OCI-LY7 (cell line): ENCODE measurements around the gene TMEM63A. TPM values are rescaled to one million over a fixed set of nuclear protein-coding genes. Genes with fewer than 3 reads are reported as not detected.

Experiments used
- BruUV-seq: library from RNA; stranded (reverse); fragments of 400-500 nt; replicated peaks from 2 replicates; lab custom pipeline; 2021; lab: Mats Ljungman, UMichigan
- CTCF ChIA-PET: fragments of 300-600 bp; sonication (Branson Sonifier 250); formaldehyde crosslinking; loops from one replicate; lab custom pipeline; 2022; ENCODE audit warnings: antibody characterized with exemption; ENCODE audit not compliant: unreplicated experiment; lab: Charles Lee
- POLR2A ChIA-PET: fragments of 300-600 bp; sonication (Branson Sonifier 250); formaldehyde crosslinking; loops from one replicate; lab custom pipeline; 2022; ENCODE audit warnings: antibody characterized with exemption; lab: Charles Lee
- DNase-seq: peaks from one replicate; pipeline ENCODE4 v3.0.0-alpha.2; 2015; ENCODE audit warnings: low spot score
- H2AFZ ChIP-seq: fragments of 200-600 bp; sonication (generic), shearing (Covaris generic); 2 replicates; pipeline ENCODE4 v1.6.1; 2014; ENCODE audit warnings: mild to moderate bottlenecking, antibody characterized with exemption, low read length, moderate library complexity
- H3K27ac ChIP-seq: fragments of 200-600 bp; sonication (generic); 2 replicates; pipeline ENCODE4 v1.5.1; 2014; ENCODE audit warnings: mixed run types, low read depth, mild to moderate bottlenecking, moderate library complexity, low read length, inconsistent platforms; ENCODE audit not compliant: poor library complexity, severe bottlenecking
- H3K36me3 ChIP-seq: fragments of 200-600 bp; sonication (generic); 2 replicates; pipeline ENCODE4 v1.6.1; 2014; ENCODE audit warnings: mild to moderate bottlenecking, antibody characterized with exemption, low read length, moderate library complexity, mixed read lengths; ENCODE audit not compliant: insufficient read depth
- H3K4me1 ChIP-seq: fragments of 200-600 bp; sonication (generic); 2 replicates; pipeline ENCODE4 v1.5.1; 2014; ENCODE audit warnings: mild to moderate bottlenecking, low read length; ENCODE audit not compliant: insufficient read depth, poor library complexity, severe bottlenecking
- H3K4me2 ChIP-seq: fragments of 200-600 bp; sonication (generic); 2 replicates; pipeline ENCODE4 v1.6.1; 2014; ENCODE audit warnings: mild to moderate bottlenecking, low read length
- H3K4me3 ChIP-seq: fragments of 200-600 bp; sonication (generic); 2 replicates; pipeline ENCODE4 v1.5.1; 2014; ENCODE audit warnings: mild to moderate bottlenecking, low read depth, low read length; ENCODE audit not compliant: poor library complexity, severe bottlenecking
- H3K79me2 ChIP-seq: fragments of 200-600 bp; sonication (generic); 2 replicates; pipeline ENCODE4 v1.6.1; 2016; ENCODE audit warnings: low read depth, mild to moderate bottlenecking, low read length, moderate library complexity, mixed read lengths; ENCODE audit not compliant: insufficient read depth
- H3K9me2 ChIP-seq: fragments of 200-600 bp; sonication (generic); 2 replicates; pipeline ENCODE4 v1.6.1; 2016; ENCODE audit warnings: mild to moderate bottlenecking, low read length, mixed read lengths; ENCODE audit not compliant: insufficient read depth
- H3K9me3 ChIP-seq: fragments of 200-600 bp; sonication (generic); 2 replicates; pipeline ENCODE4 v1.6.1; 2014; ENCODE audit warnings: mild to moderate bottlenecking, mixed run types, low read length, mixed read lengths
- H4K20me1 ChIP-seq: fragments of 200-600 bp; sonication (generic); 2 replicates; pipeline ENCODE4 v1.6.1; 2014; ENCODE audit warnings: mild to moderate bottlenecking, antibody characterized with exemption, low read length, moderate library complexity, mixed read lengths; ENCODE audit not compliant: insufficient read depth
- CTCF ChIP-seq: fragments of 200-600 bp; sonication (generic); conservative IDR thresholded peaks from 2 replicates; pipeline ENCODE4 v1.5.1; 2014; ENCODE audit warnings: mild to moderate bottlenecking, antibody characterized with exemption, low read length, moderate library complexity, mixed read lengths
- EZH2phosphoT487 ChIP-seq: fragments of 200-600 bp; sonication (generic); IDR thresholded peaks from 2 replicates; pipeline ENCODE4 v1.6.1; 2018; ENCODE audit warnings: low read depth, borderline replicate concordance, mild to moderate bottlenecking, mixed run types, antibody characterized with exemption, low read length, moderate library complexity, mixed read lengths
- intact Hi-C: fragments of 100-400 bp; cut with micrococcal nuclease; formaldehyde crosslinking; loops from one replicate; pipeline ENCODE4 v1.10.0; 2022; ENCODE audit not compliant: unreplicated experiment
- total RNA-seq, 2 experiments: library from RNA; depleted of rRNA in 1 of 2; stranded (reverse); fragments of >200 nt in 1 of 2; shearing (Covaris generic) in 1 of 2; gene quantifications; 2 replicates each; pipeline ENCODE4 v1.2.3, GENCODE V29; 2014 to 2022

The TMEM63A gene
- total RNA-seq, 2 experiments from 2014 or later, result 21.0 to 46.5 TPM

GRCh38 chr1:225828706-225829345 lies 53.4 kb downstream of the TMEM63A start:
- Histone ChIP-seq H3K4me1 (no peaks in the 10 kb centered on the region), H3K4me2 (no peak overlapping the region), H3K9me3 (no peaks in the 10 kb centered on the region), H3K36me3 (no peaks in the 10 kb centered on the region), H3K27ac (no peak overlapping the region), H2AFZ (no peak overlapping the region), H3K4me3 (no peak overlapping the region), H4K20me1 (no peaks in the 10 kb centered on the region), H3K79me2 (no peaks in the 10 kb centered on the region), H3K9me2 (no peaks in the 10 kb centered on the region)
- DNase-seq, result no peak
- intact Hi-C loops, result no loop called here
- ChIA-PET POLR2A (no interaction called here), CTCF (no interaction called here)
- BruUV-seq, result no TSS peak
- no peak for TF ChIP-seq EZH2phosphoT487
- no peak for TF ChIP-seq CTCF

GRCh38 chr1:225827076-225827475 lies 55.1 kb downstream of the TMEM63A start:
- no peak overlapping the region for H3K4me2 ChIP-seq
- no peaks in the 10 kb centered on the region for H3K36me3 ChIP-seq
- H2AFZ ChIP-seq, result no peak overlapping the region
- CTCF ChIA-PET, result no interaction called here
- TF ChIP-seq EZH2phosphoT487, result no peak
- TF ChIP-seq CTCF, result no peak
- intact Hi-C loops, result no loop called here
- POLR2A ChIA-PET, result no interaction called here
- H4K20me1 ChIP-seq, result no peaks in the 10 kb centered on the region
- no peaks in the 10 kb centered on the region for H3K9me3 ChIP-seq
- H3K4me3 ChIP-seq, result no peak overlapping the region
- BruUV-seq, result no TSS peak
- H3K4me1 ChIP-seq, result no peaks in the 10 kb centered on the region
- no peak for DNase-seq
- no peak overlapping the region for H3K27ac ChIP-seq
- H3K79me2 ChIP-seq, result no peaks in the 10 kb centered on the region
- H3K9me2 ChIP-seq, result no peaks in the 10 kb centered on the region

- Histone ChIP-seq H3K4me2 (no peak overlapping the region), H3K4me1 (no peaks in the 10 kb centered on the region), H3K27ac (no peak overlapping the region), H3K79me2 (no peaks in the 10 kb centered on the region), H3K9me3 (no peaks in the 10 kb centered on the region), H3K4me3 (no peak overlapping the region), H4K20me1 (no peaks in the 10 kb centered on the region), H3K9me2 (no peaks in the 10 kb centered on the region), H3K36me3 (no peaks in the 10 kb centered on the region), H2AFZ (no peak overlapping the region)
- POLR2A ChIA-PET, result interaction anchor here (0.8 kb wide), 1 partner anchor 115 kb away, joined by 3 read pairs; the partner anchor contains the start of gene LEFTY2
- intact Hi-C loops, result no loop called here
- BruUV-seq, result no TSS peak
- no peak for DNase-seq
- CTCF ChIA-PET, result interaction anchor here (1.4 kb wide), 1 partner anchor 15 kb away, joined by 3 read pairs; no protein-coding TSS in a partner anchor
- TF ChIP-seq CTCF (no peak), EZH2phosphoT487 (no peak)
Measured at GRCh38 chr1:225825607-225826007, 56.6 kb downstream of the TMEM63A start.
